B cell (primary cell): Measurements from ENCODE around the gene TUBA8. TPM values are rescaled to one million over a fixed set of nuclear protein-coding genes. Genes with fewer than 3 reads are reported as not detected.

Experiments used
- ATAC-seq: fragments of 200-7000 bp; cut with Tn5 transposase; one replicate; pipeline ENCODE4 v1.10.0; 2021; ENCODE audit warnings: low read depth, mild to moderate bottlenecking, moderate number of reproducible peaks, moderate library complexity
- CTCF ChIA-PET: fragments of 350-600 bp; sonication (Branson Sonifier 250); formaldehyde crosslinking; loops from one replicate; lab custom pipeline; 2021; ENCODE audit warnings: antibody characterized with exemption, inconsistent platforms; lab: Charles Lee
- POLR2A ChIA-PET: fragments of 350-600 bp; sonication (Branson Sonifier 250); formaldehyde crosslinking; loops from one replicate; lab custom pipeline; 2021; ENCODE audit warnings: antibody characterized with exemption; lab: Charles Lee
- DNase-seq: peaks from one replicate; pipeline ENCODE4 v3.0.0; 2013
- H2AFZ ChIP-seq: 2 replicates; pipeline ENCODE4 v1.6.1; 2012; ENCODE audit warnings: mild to moderate bottlenecking, low read depth, low read length; ENCODE audit not compliant: insufficient read depth, poor library complexity, severe bottlenecking
- H3K27ac ChIP-seq, 2 donors: 1 replicate in 1 of 2; 2 replicates in 1 of 2; pipeline ENCODE4 v1.5.1; 2012 to 2013; ENCODE audit warnings: low read length in 2 of 2, mild to moderate bottlenecking in 2 of 2, moderate library complexity in 1 of 2
- H3K27me3 ChIP-seq, 4 experiments: fragments of 200-600 bp in 1 of 4; sonication (generic) in 1 of 4; replicated peaks in 1 of 4; 1 replicate in 2 of 4; 2 replicates in 2 of 4; pipeline versions ENCODE4 v1.6.1 to v1.7.0; 2013 to 2016; ENCODE audit warnings: low read length in 3 of 4, mild to moderate bottlenecking in 2 of 4, mixed read lengths in 1 of 4, moderate library complexity in 1 of 4; ENCODE audit not compliant: insufficient read depth in 4 of 4, control insufficient read depth in 3 of 4; ENCODE audit errors: control extremely low read depth in 1 of 4
- H3K36me3 ChIP-seq, 2 experiments: replicated peaks in 1 of 2; 1 replicate in 1 of 2; 2 replicates in 1 of 2; pipeline versions ENCODE4 v1.6.1 to v1.7.1; 2013; ENCODE audit warnings: low read length in 1 of 2; ENCODE audit not compliant: insufficient read depth in 2 of 2, control insufficient read depth in 1 of 2; ENCODE audit errors: control extremely low read depth in 1 of 2, extremely low read depth in 1 of 2
- H3K4me1 ChIP-seq, 2 donors: fragments of 200-600 bp in 1 of 2; sonication (generic) in 1 of 2; 1 replicate in 1 of 2; 2 replicates in 1 of 2; pipeline versions ENCODE4 v1.5.1 to v1.6.1; 2013 to 2017; ENCODE audit warnings: low read length in 2 of 2; ENCODE audit not compliant: control insufficient read depth in 2 of 2, insufficient read depth in 2 of 2
- H3K4me2 ChIP-seq: replicated peaks from 2 replicates; pipeline ENCODE3; 2012; ENCODE audit warnings: mild to moderate bottlenecking, low read depth, low read length; ENCODE audit not compliant: poor library complexity, severe bottlenecking
- H3K4me3 ChIP-seq, 5 experiments: fragments of 200-600 bp in 1 of 5; sonication (generic) in 1 of 5; 1 replicate in 3 of 5; 2 replicates in 2 of 5; pipeline versions ENCODE4 v1.5.1 to v1.7.0; 2011 to 2016; ENCODE audit warnings: low read length in 4 of 5, mild to moderate bottlenecking in 4 of 5, low read depth in 2 of 5, control low read depth in 1 of 5, moderate library complexity in 1 of 5; ENCODE audit not compliant: insufficient read depth in 1 of 5; ENCODE audit errors: control extremely low read depth in 1 of 5, extremely low read depth in 1 of 5
- H3K79me2 ChIP-seq: fragments of 200-600 bp; sonication (generic); one replicate; pipeline ENCODE4 v1.6.0; 2016; ENCODE audit warnings: low read length; ENCODE audit not compliant: control insufficient read depth, insufficient read depth
- H3K9ac ChIP-seq: fragments of 200-600 bp; sonication (generic); 2 replicates; pipeline ENCODE4 v1.6.1; 2017; ENCODE audit warnings: mild to moderate bottlenecking, low read length, moderate library complexity
- H3K9me3 ChIP-seq, 3 donors: one replicate each; pipeline versions ENCODE4 v1.6.1 to v1.7.1; 2013; ENCODE audit warnings: low read length in 2 of 3; ENCODE audit not compliant: control insufficient read depth in 2 of 3, insufficient read depth in 1 of 3; ENCODE audit errors: control extremely low read depth in 1 of 3
- H4K20me1 ChIP-seq: 2 replicates; pipeline ENCODE4 v1.6.0; 2012; ENCODE audit warnings: mild to moderate bottlenecking, low read length; ENCODE audit not compliant: insufficient read depth, control insufficient read depth, poor library complexity, severe bottlenecking
- H3K27ac Mint-ChIP-seq: one replicate; pipeline ENCODE4 v1.8.0; 2021; ENCODE audit warnings: mixed read lengths
- H3K27me3 Mint-ChIP-seq: one replicate; pipeline ENCODE4 v1.8.0; 2021; ENCODE audit warnings: mixed read lengths
- H3K4me1 Mint-ChIP-seq: one replicate; pipeline ENCODE4 v1.8.0; 2021; ENCODE audit warnings: mixed read lengths
- H3K4me3 Mint-ChIP-seq: one replicate; pipeline ENCODE4 v1.8.0; 2021; ENCODE audit warnings: mixed read lengths
- H3K9me3 Mint-ChIP-seq: one replicate; pipeline ENCODE4 v1.8.0; 2022; ENCODE audit warnings: mixed read lengths; ENCODE audit not compliant: insufficient read depth
- CTCF ChIP-seq: fragments of 200-600 bp; IDR thresholded peaks from one replicate; pipeline ENCODE4 v1.8.0; 2022; ENCODE audit warnings: antibody characterized with exemption, mild to moderate bottlenecking
- EZH2 ChIP-seq: IDR thresholded peaks from 2 replicates; pipeline ENCODE4 v1.6.1; 2012; ENCODE audit warnings: borderline replicate concordance, low read depth, mild to moderate bottlenecking, moderate library complexity, low read length; ENCODE audit not compliant: insufficient read depth, poor library complexity, severe bottlenecking
- WGBS: methylation state at CpG from one replicate; pipeline ENCODE4 v1.1.5; 2013; ENCODE audit warnings: missing lambda C conversion rate; ENCODE audit not compliant: insufficient coverage; 5-methylcytosine and 5-hydroxymethylcytosine counted together
- intact Hi-C: fragments of 100-400 bp; cut with micrococcal nuclease; formaldehyde crosslinking; loops from one replicate; pipeline ENCODE4 v1.10.0; 2022
- polyA plus RNA-seq: library from polyadenylated mRNA; depleted of rRNA; stranded (reverse); fragments of >200 nt; gene quantifications from 2 replicates; pipeline ENCODE4 v1.2.3, GENCODE V29; 2012
- total RNA-seq, 2 donors: library from RNA; stranded (reverse); fragments of 120-200 nt in 1 of 2; gene quantifications; 1 replicate in 1 of 2; 2 replicates in 1 of 2; pipeline versions ENCODE4 v1.2.3 to v1.2.4, GENCODE V29; 2013 to 2022

TUBA8 gene
- total and polyA plus RNA-seq, 2 donors (not counting 1 experiment from before 2014, with no cell fraction given), result 1.8 to 3.4 TPM

- Histone ChIP-seq H3K36me3 (peaks cover 0 to 49% of the 10 kb centered on the region in 2 experiments), H3K4me2 (no peak overlapping the region), H4K20me1 (no peaks in the 10 kb centered on the region), H2AFZ (no peak overlapping the region), H3K4me1 (no peaks in the 10 kb centered on the region), H3K27ac (no peak overlapping the region), H3K79me2 (peaks cover 8% of the 10 kb centered on the region), H3K9me3 (no peaks in the 10 kb centered on the region), H3K4me3 (no peak overlapping the region), H3K9ac (no peak overlapping the region), H3K27me3 (no peaks in the 10 kb centered on the region)
- Mint-ChIP-seq H3K4me1 (peaks cover 9% of the 10 kb centered on the region), H3K4me3 (no peak overlapping the region), H3K27ac (no peak overlapping the region), H3K9me3 (no peaks in the 10 kb centered on the region), H3K27me3 (no peaks in the 10 kb centered on the region)
- no peak for ATAC-seq
- 81% methylated on average over 9 of the region's 11 CpGs for WGBS
- TF ChIP-seq EZH2 (no peak), CTCF (no peak)
- ChIA-PET CTCF (interaction anchor here (0.8 to 1.3 kb wide), 2 partner anchors 13 to 45 kb away, joined by 3 to 4 read pairs; no protein-coding TSS in a partner anchor), POLR2A (no interaction called here)
- intact Hi-C loops, result loop anchor here (1.0 kb wide), 1 partner anchor 23 kb away; no protein-coding TSS in a partner anchor
- DNase-seq, result no peak
These were observed 21.6 kb upstream of the TUBA8 start for GRCh38 chr22:18088825-18089568.

- ATAC-seq (no peak), DNase-seq (no peak)
- Mint-ChIP-seq H3K27me3 (no peaks in the 10 kb centered on the region), H3K4me3 (no peak overlapping the region), H3K27ac (no peak overlapping the region), H3K9me3 (no peaks in the 10 kb centered on the region), H3K4me1 (peaks cover 9% of the 10 kb centered on the region)
- Histone ChIP-seq H4K20me1 (no peaks in the 10 kb centered on the region), H3K79me2 (peaks cover 3% of the 10 kb centered on the region), H3K9ac (no peak overlapping the region), H3K4me3 (no peak overlapping the region), H3K27ac (no peak overlapping the region), H2AFZ (no peak overlapping the region), H3K36me3 (peaks cover 0 to 42% of the 10 kb centered on the region in 2 experiments), H3K9me3 (no peaks in the 10 kb centered on the region), H3K27me3 (no peaks in the 10 kb centered on the region), H3K4me1 (no peaks in the 10 kb centered on the region), H3K4me2 (no peak overlapping the region)
- ChIA-PET CTCF (no interaction called here), POLR2A (no interaction called here)
- intact Hi-C loops, result no loop called here
- WGBS, result 93% methylated on average over 7 of the region's 8 CpGs
- TF ChIP-seq CTCF (no peak), EZH2 (no peak)
These were observed 20.3 kb upstream of the TUBA8 start for GRCh38 chr22:18090286-18090685.
